Retinal pigment epithelial cell (primary cell): Measurements from ENCODE around the gene HGFAC.

Experiments
- DNase-seq: peaks from one replicate; pipeline ENCODE4 v3.0.0-alpha.2; 2010; ENCODE audit warnings: low read depth
- H3K4me3 ChIP-seq: 2 replicates; pipeline ENCODE4 v1.5.1; 2011; ENCODE audit warnings: mild to moderate bottlenecking, low read length, control low read depth, moderate library complexity
- CTCF ChIP-seq: conservative IDR thresholded peaks from 2 replicates; pipeline ENCODE4 v1.5.1; 2011; ENCODE audit warnings: low read depth, low read length, control low read depth, inconsistent platforms

The HGFAC gene

GRCh38 chr4:3441501-3442459, at the start of gene HGFAC:
Gene HGFAC (plus strand): TSS chr4:3441968. CDS start chr4:3442002, 34 bp downstream.
- H3K4me3 ChIP-seq: no peak within 1 kb of the TSS
- TF ChIP-seq CTCF: no peak
- no peak for DNase-seq

GRCh38 chr4:3392321-3392720, 49.4 kb upstream of the HGFAC start:
- H3K4me3 ChIP-seq: no peak overlapping the region
- no peak for TF ChIP-seq CTCF
- no peak for DNase-seq

GRCh38 chr4:3393171-3393570, 48.6 kb upstream of the HGFAC start:
- no peak for DNase-seq
- TF ChIP-seq CTCF: no peak
- H3K4me3 ChIP-seq: no peak overlapping the region

- no peak for TF ChIP-seq CTCF
- DNase-seq: no peak
- H3K4me3 ChIP-seq: no peak overlapping the region
Observed at GRCh38 chr4:3396600-3396999, 45.2 kb upstream of the HGFAC start.

- TF ChIP-seq CTCF: no peak
- DNase-seq: no peak
- H3K4me3 ChIP-seq: no peak overlapping the region
Observed at GRCh38 chr4:3397128-3397527, 44.6 kb upstream of the HGFAC start.

GRCh38 chr4:3399277-3400194, 42.2 kb upstream of the HGFAC start:
- no peak overlapping the region for H3K4me3 ChIP-seq
- DNase-seq: no peak
- TF ChIP-seq CTCF: no peak
